ENCODE data around the gene FRMD4A. TPM values are rescaled to one million over a fixed set of nuclear protein-coding genes. Genes with fewer than 3 reads are reported as not detected.

Gene FRMD4A
- total RNA-seq, 2 experiments from 2014 or later = 0.17 TPM; not detected in 1

DNA sequence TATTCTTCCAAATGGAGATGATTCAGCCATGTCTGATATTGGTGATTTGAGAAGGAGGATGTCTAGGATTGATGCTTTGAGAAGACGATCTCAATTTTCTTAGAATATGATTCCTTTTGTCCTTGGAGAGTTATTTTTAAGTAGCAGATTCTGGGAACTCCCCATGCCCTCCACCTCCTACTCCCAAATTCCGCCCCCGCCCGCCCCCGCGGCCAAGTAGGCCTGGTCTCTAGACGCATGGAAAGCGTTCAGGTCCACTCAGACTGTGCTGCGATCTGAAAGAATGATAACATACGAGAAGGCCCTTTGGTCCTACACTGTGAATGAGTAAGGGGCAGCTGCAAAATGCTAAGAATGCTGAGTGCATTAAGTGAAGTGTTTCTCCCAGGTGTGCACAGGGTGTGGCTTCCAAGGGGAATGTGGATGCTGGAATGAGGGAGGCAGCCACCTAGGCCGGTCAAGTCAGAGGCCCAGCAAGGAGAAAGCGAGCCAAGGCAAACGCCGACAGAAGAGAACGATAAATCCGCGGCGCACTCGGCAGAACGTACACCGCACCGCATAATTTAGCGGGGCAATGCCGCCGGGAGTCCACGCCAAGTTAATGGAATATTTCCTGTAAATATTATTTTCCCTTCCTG, 601.7 kb downstream of the FRMD4A start:
- CTCF ChIA-PET (ENCODE audit: unreplicated experiment) = no interaction called here
- H3K79me2 ChIP-seq (ENCODE audit: insufficient read depth, low read depth, low read length) = no peaks in the 10 kb centered on the region

DNA sequence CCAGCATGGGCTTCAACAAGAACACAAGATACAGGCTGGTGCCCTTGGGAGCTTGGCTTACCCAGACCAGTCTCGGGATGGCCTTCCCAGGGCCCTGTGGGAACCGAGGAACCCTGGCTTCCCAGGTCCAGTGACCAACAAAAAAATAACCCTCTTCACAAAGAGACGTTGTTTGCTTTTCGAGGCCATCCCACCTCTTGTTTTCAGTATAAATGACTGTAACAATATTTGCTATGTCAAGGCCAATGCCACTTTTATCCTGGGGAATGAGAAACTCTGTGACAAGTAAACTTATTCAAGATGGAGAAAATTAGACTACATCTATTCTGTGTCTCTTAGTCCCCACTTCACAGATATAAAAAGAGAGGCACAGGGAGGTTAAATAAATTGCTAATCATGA, 605.1 kb downstream of the FRMD4A start:
- Histone ChIP-seq H3K79me2 (ENCODE audit: insufficient read depth, low read depth, low read length) (no peaks in the 10 kb centered on the region), H3K9me2 (ENCODE audit: insufficient read depth, low read length) (no peaks in the 10 kb centered on the region), H2AFZ (ENCODE audit: low read length) (no peak overlapping the region), H3K9me3 (ENCODE audit: low read length) (no peaks in the 10 kb centered on the region), H3K27ac (ENCODE audit: low read depth, low read length, poor library complexity, severe bottlenecking) (no peak overlapping the region), H3K4me1 (ENCODE audit: insufficient read depth, low read length, poor library complexity, severe bottlenecking) (no peaks in the 10 kb centered on the region), H3K4me2 (ENCODE audit: low read length) (no peak overlapping the region), H4K20me1 (ENCODE audit: insufficient read depth, low read length) (no peaks in the 10 kb centered on the region), H3K36me3 (ENCODE audit: insufficient read depth, low read length) (no peaks in the 10 kb centered on the region), H3K4me3 (ENCODE audit: low read depth, low read length, poor library complexity, severe bottlenecking) (no peak overlapping the region)
- intact Hi-C loops (cut with micrococcal nuclease; ENCODE audit: unreplicated experiment) = no loop called here
- no TSS peak for BruUV-seq (replicated peaks)
- TF ChIP-seq CTCF (conservative IDR thresholded peaks at IDR 0.05; ENCODE audit: low read length) = no peak
- TF ChIP-seq EZH2phosphoT487 (IDR thresholded peaks at IDR 0.05; ENCODE audit: borderline replicate concordance, low read depth, low read length) = no peak
- ChIA-PET CTCF (ENCODE audit: unreplicated experiment) (no interaction called here), POLR2A (no interaction called here)
- no peak for DNase-seq (ENCODE audit: low spot score)

More for the DNA sequence above, 601.7 kb downstream of the FRMD4A start:
- Histone ChIP-seq H3K9me2 (ENCODE audit: insufficient read depth, low read length) (no peaks in the 10 kb centered on the region), H3K27ac (ENCODE audit: low read depth, low read length, poor library complexity, severe bottlenecking) (no peak overlapping the region), H3K4me3 (ENCODE audit: low read depth, low read length, poor library complexity, severe bottlenecking) (no peak overlapping the region), H3K4me1 (ENCODE audit: insufficient read depth, low read length, poor library complexity, severe bottlenecking) (no peaks in the 10 kb centered on the region), H2AFZ (ENCODE audit: low read length) (no peak overlapping the region), H3K4me2 (ENCODE audit: low read length) (no peak overlapping the region), H3K9me3 (ENCODE audit: low read length) (no peaks in the 10 kb centered on the region), H3K36me3 (ENCODE audit: insufficient read depth, low read length) (no peaks in the 10 kb centered on the region), H4K20me1 (ENCODE audit: insufficient read depth, low read length) (no peaks in the 10 kb centered on the region)
- POLR2A ChIA-PET = no interaction called here
- BruUV-seq (replicated peaks) = no TSS peak
- TF ChIP-seq EZH2phosphoT487 (IDR thresholded peaks at IDR 0.05; ENCODE audit: borderline replicate concordance, low read depth, low read length) = no peak
- TF ChIP-seq CTCF (conservative IDR thresholded peaks at IDR 0.05; ENCODE audit: low read length) = no peak
- DNase-seq (ENCODE audit: low spot score) = no peak
- intact Hi-C loops (cut with micrococcal nuclease; ENCODE audit: unreplicated experiment) = no loop called here

- Histone ChIP-seq H3K36me3 (ENCODE audit: insufficient read depth, low read length) (no peaks in the 10 kb centered on the region), H2AFZ (ENCODE audit: low read length) (no peak overlapping the region), H3K27ac (ENCODE audit: low read depth, low read length, poor library complexity, severe bottlenecking) (no peak overlapping the region), H3K9me3 (ENCODE audit: low read length) (no peaks in the 10 kb centered on the region), H3K79me2 (ENCODE audit: insufficient read depth, low read depth, low read length) (no peaks in the 10 kb centered on the region), H3K4me1 (ENCODE audit: insufficient read depth, low read length, poor library complexity, severe bottlenecking) (no peaks in the 10 kb centered on the region), H4K20me1 (ENCODE audit: insufficient read depth, low read length) (no peaks in the 10 kb centered on the region), H3K4me3 (ENCODE audit: low read depth, low read length, poor library complexity, severe bottlenecking) (no peak overlapping the region), H3K4me2 (ENCODE audit: low read length) (no peak overlapping the region), H3K9me2 (ENCODE audit: insufficient read depth, low read length) (no peaks in the 10 kb centered on the region)
- POLR2A ChIA-PET = interaction anchor here (2.4 kb wide), 1 partner anchor 18 kb away, joined by 7 read pairs; no protein-coding TSS in a partner anchor
- CTCF ChIA-PET (ENCODE audit: unreplicated experiment) = no interaction called here
- intact Hi-C loops (cut with micrococcal nuclease; ENCODE audit: unreplicated experiment) = no loop called here
- TF ChIP-seq CTCF (conservative IDR thresholded peaks at IDR 0.05; ENCODE audit: low read length) = no peak
- TF ChIP-seq EZH2phosphoT487 (IDR thresholded peaks at IDR 0.05; ENCODE audit: borderline replicate concordance, low read depth, low read length) = no peak
- no peak for DNase-seq (ENCODE audit: low spot score)
- BruUV-seq (replicated peaks) = no TSS peak
Observed at GRCh38 chr10:13724484-13724883, 606.2 kb downstream of the FRMD4A start.
